GM21360 (cell line): Measurements from ENCODE around the gene SYNC.
"Not testable (repeated sequence)": the region's sequence is repeated elsewhere in the genome, so short reads cannot be mapped to it uniquely, and the experiment has no call there.

Source experiments
- ATAC-seq: cut with Tn5 transposase; IDR thresholded peaks from one replicate; pipeline ENCODE4 v1.9.1; 2021; ENCODE audit warnings: mild to moderate bottlenecking, moderate library complexity; ENCODE audit not compliant: unreplicated experiment

Gene SYNC

GRCh38 chr1:32724678-32725614 lies 22.4 kb upstream of the SYNC start:
- no peak for ATAC-seq

- no peak for ATAC-seq
These were observed 17.2 kb upstream of the SYNC start for GRCh38 chr1:32719681-32720275.

GRCh38 chr1:32718527-32718926 lies 16.0 kb upstream of the SYNC start:
- no peak for ATAC-seq

DNA sequence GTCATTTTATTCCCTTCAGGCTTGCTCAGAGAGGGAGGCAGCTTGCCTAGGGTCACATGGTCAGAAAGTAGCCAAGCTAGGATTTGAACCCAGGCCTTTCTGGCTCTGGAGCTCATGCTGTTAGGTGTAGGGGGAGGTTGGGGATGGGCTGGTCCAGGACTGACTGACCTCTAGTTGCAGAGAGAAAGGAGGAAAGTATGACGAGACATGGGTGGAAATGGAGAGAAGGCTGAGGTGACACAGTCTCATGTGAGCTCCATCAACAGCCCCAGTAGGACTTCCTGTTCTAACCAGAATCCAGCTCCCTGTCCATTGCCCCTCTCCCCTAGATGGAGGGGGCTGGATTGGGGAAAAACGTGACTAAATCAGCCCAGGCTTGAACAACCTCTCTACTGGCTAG lies 15.5 kb upstream of the SYNC start:
- no peak for ATAC-seq

GRCh38 chr1:32717503-32717902 lies 14.9 kb upstream of the SYNC start:
- no peak for ATAC-seq

- ATAC-seq = no peak
These were observed 14.0 kb upstream of the SYNC start for GRCh38 chr1:32716312-32717148.

GRCh38 chr1:32715901-32716311 lies 13.3 kb upstream of the SYNC start:
- ATAC-seq = no peak

- no peak for ATAC-seq
These were observed 11.7 kb upstream of the SYNC start for GRCh38 chr1:32714277-32714676.

GRCh38 chr1:32713081-32713480 lies 10.5 kb upstream of the SYNC start:
- ATAC-seq = no peak

DNA sequence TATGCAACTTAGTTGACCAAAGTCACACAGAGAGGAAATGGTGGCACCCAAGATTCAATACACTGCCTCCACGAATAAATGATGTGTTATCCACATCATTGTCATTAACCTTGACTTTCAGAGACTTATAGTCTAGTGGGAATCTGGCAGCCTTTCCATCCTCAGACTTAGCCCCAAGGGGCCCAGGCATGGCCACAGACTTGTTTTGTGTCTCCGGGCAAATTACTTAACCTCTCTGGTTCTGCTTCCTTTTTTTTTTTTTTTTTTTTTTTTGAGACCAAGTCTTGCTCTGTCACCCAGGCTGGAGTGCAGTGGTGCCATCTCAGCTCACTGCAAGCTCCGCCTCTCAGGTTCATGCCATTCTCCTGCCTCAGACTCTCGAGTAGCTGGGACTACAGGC lies 8.7 kb upstream of the SYNC start:
- not testable (repeated sequence) for ATAC-seq

GRCh38 chr1:32709476-32709875 lies 6.9 kb upstream of the SYNC start:
- no peak for ATAC-seq

DNA sequence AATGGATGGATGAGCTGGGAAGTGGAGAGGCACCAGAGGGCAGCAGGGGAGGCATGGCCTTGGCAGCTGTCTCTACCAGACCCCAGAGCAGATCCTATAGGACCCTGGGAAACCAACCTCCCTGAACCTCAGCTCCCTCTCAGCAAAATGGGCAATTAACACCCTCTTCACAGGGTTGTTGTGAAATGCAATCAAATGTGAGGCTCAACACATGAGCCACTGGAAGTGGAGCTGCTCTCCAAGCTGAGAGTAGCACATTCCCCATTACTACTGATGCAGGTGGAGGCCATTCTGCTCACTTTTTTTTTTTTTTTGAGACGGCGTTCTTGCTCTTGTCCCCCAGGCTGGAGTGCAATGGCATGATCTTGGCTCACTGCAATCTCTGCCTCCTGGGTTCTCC lies 6.5 kb upstream of the SYNC start:
- ATAC-seq = no peak

DNA sequence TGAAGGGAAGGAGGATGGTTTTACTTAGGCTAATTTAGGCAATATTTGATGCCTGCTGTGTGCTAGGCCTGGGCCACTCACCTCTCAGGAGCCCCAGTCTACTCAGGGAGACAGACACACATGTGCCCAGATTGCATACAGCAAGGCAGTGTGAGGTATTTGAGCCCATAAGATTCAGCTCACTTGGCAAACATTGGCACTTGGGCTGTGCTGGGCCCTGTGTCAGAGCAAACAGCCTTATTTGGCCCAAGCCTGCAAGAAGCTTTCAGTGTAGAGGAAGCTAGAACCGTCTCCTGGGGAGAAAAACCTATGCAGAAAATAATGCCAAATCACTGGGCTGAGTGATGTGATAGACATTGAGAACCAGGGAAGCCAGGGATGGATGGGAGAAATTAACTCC lies 3.9 kb upstream of the SYNC start:
- no peak for ATAC-seq

DNA sequence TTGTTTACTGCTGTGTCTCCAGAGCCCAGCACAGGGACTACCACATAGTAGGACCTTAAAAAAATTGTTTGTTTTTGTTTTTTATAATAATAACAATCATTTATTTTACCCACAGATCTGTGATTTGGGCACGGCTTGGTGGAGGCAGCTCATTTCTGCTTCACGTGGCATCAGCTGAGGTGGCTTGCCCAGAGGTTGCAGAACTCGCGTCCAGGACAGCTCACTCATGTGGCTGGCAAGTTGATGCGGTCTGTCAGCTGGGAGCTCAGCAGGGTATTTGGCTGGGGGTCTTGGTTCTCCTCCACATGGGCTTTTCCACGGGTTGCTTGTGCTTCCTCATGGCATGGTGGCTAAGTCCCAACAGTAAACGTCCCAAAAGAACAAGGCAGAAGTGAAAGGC lies 2.9 kb upstream of the SYNC start:
- ATAC-seq = no peak

GRCh38 chr1:32703479-32704291 lies 1.1 kb upstream of the SYNC start:
- ATAC-seq = no peak

DNA sequence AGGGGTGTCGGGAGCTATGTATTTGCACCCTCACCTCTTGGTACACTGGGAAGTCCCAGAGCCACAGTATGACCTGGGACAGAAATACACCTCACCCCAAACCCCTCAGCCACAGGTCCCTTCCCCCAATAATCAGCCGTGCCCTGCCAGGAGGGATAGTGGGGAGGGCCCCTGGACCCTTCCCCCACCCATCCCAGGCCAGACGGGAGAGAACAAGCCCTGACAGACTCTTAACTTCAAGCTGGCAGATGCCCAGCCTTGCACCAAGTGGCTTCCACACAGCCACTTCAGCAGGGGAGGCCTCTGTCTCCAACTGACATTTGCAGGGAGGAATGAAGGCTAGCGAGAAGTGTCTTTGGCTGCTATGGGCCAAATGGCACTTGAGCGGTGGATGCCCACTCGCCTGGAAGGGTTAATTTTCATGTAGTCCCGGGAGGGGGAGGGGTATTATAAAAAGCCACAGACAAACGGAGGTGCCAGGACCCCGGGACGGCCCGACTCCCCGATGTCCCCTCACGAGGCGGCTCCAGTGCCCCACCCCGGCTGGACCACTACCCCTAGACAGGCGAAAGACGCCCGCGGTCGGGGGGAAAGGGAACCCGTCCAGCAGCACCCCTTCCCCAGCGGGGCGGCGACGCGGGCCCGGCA lies 495 bp downstream of the SYNC start:
- no peak for ATAC-seq

GRCh38 chr1:32701421-32701911 lies 1.1 kb downstream of the SYNC start:
- ATAC-seq = no peak

DNA sequence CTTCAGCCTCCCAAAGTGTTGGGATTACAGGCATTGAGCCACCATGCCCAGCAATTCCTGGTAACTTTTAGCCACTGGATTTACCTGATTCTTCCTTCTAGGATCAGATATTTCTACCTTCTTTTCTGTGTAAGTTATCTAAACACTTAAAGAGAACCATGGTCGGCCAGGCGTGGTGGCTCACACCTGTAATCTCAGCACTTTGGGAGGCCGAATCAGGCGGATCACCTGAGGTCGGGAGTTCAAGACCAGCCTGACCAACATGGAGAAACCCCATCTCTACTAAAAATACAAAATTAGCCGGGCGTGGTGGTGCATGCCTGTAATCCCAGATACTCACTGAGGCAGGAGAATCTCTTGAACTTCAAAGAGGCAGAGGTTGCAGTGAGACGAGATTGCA lies 5.6 kb downstream of the SYNC start:
- not testable (repeated sequence) for ATAC-seq

DNA sequence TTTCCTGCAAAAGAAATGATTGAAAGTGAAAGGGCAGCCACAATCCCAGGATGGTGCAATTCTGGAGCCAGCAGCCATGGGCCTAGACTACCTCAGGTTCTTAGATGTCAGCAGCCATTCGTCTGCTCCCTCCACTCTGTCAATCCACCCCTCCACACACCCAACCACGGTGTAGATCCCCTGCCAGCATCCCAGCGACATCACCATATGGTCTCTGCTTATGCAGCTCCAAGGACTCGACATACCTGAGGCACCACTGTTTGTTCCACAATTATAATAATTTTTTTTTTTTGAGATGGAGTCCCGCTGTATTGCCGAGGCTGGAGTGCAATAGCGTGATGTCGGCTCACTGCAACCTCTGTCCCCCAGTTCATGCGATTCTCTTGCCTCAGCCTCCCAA lies 6.5 kb downstream of the SYNC start:
- no peak for ATAC-seq
